GM23338 (cell line): ENCODE measurements around the gene CMSS1. TPM values are rescaled to one million over a fixed set of nuclear protein-coding genes. Genes with fewer than 3 reads are reported as not detected.

Source experiments
- ATAC-seq: fragments of 200-7000 bp; cut with Tn5 transposase; 3 replicates; pipeline ENCODE4 v1.9.1; 2020
- DNase-seq: peaks from one replicate; pipeline ENCODE4 v3.0.0-alpha.2; 2015; ENCODE audit warnings: low spot score
- H2AFZ ChIP-seq: fragments of 200-600 bp; sonication (generic); 2 replicates; pipeline ENCODE4 v1.8.0; 2016; ENCODE audit warnings: antibody characterized with exemption, mild to moderate bottlenecking, moderate library complexity
- H3F3A ChIP-seq: fragments of 200-600 bp; sonication (generic); replicated peaks from 2 replicates; pipeline ENCODE4 v1.8.0; 2017; ENCODE audit warnings: antibody characterized with exemption, mixed run types, low read depth
- H3K27ac ChIP-seq: fragments of 200-600 bp; sonication (generic); 2 replicates; pipeline ENCODE4 v1.6.1; 2016; ENCODE audit warnings: low read depth
- H3K27me3 ChIP-seq: fragments of 200-600 bp; sonication (generic); 2 replicates; pipeline ENCODE4 v1.8.0; 2016; ENCODE audit warnings: mild to moderate bottlenecking, mixed run types, moderate library complexity; ENCODE audit not compliant: insufficient read depth
- H3K36me3 ChIP-seq: fragments of 200-600 bp; sonication (generic); 2 replicates; pipeline ENCODE4 v1.8.0; 2016; ENCODE audit warnings: mild to moderate bottlenecking; ENCODE audit not compliant: insufficient read depth
- H3K4me1 ChIP-seq: fragments of 200-600 bp; sonication (generic); 2 replicates; pipeline ENCODE4 v1.8.0; 2016; ENCODE audit warnings: mild to moderate bottlenecking, moderate library complexity; ENCODE audit not compliant: insufficient read depth
- H3K4me2 ChIP-seq: fragments of 200-600 bp; sonication (generic); 2 replicates; pipeline ENCODE4 v1.7.1; 2017; ENCODE audit warnings: mixed run types
- H3K4me3 ChIP-seq: fragments of 200-600 bp; sonication (generic); 2 replicates; pipeline ENCODE4 v1.6.1; 2016; ENCODE audit warnings: mixed run types
- H3K79me2 ChIP-seq: fragments of 200-600 bp; sonication (generic); replicated peaks from 2 replicates; pipeline ENCODE4 v1.8.0; 2017; ENCODE audit warnings: mild to moderate bottlenecking; ENCODE audit not compliant: insufficient read depth
- H3K9me2 ChIP-seq: fragments of 200-600 bp; sonication (generic); 2 replicates; pipeline ENCODE4 v1.8.0; 2017; ENCODE audit not compliant: insufficient read depth
- H4K20me1 ChIP-seq: fragments of 200-600 bp; sonication (generic); replicated peaks from 2 replicates; pipeline ENCODE4 v1.8.0; 2017; ENCODE audit warnings: mild to moderate bottlenecking; ENCODE audit not compliant: insufficient read depth
- H3K27ac Mint-ChIP-seq: 2 replicates; pipeline ENCODE4 v1.8.0; 2020; ENCODE audit warnings: inconsistent platforms, mild to moderate bottlenecking, moderate library complexity, mixed read lengths
- H3K27me3 Mint-ChIP-seq: 3 replicates; pipeline ENCODE4 v1.8.0; 2022; ENCODE audit warnings: low read depth, mild to moderate bottlenecking, moderate library complexity, mixed read lengths, inconsistent platforms; ENCODE audit not compliant: insufficient read depth, poor library complexity
- H3K36me3 Mint-ChIP-seq: 3 replicates; pipeline ENCODE4 v1.8.0; 2021; ENCODE audit warnings: low read depth, mild to moderate bottlenecking, inconsistent platforms, moderate library complexity, mixed read lengths
- H3K4me1 Mint-ChIP-seq: 3 replicates; pipeline ENCODE4 v1.8.0; 2020; ENCODE audit warnings: mild to moderate bottlenecking, inconsistent platforms, mixed read lengths
- H3K4me3 Mint-ChIP-seq: 3 replicates; pipeline ENCODE4 v1.8.0; 2021; ENCODE audit warnings: moderate library complexity, mild to moderate bottlenecking, inconsistent platforms, mixed read lengths
- H3K9me3 Mint-ChIP-seq: 3 replicates; pipeline ENCODE4 v1.8.0; 2020; ENCODE audit warnings: moderate library complexity, mild to moderate bottlenecking, inconsistent platforms, mixed read lengths
- CTCF ChIP-seq, 2 experiments: fragments of 200-600 bp in 1 of 2; sonication (generic) in 1 of 2; conservative IDR thresholded peaks; 2 replicates each; pipeline versions ENCODE4 v1.5.1 to v1.6.1; 2016 to 2017; ENCODE audit warnings: antibody characterized with exemption in 2 of 2, low read depth in 2 of 2, mild to moderate bottlenecking in 2 of 2, moderate library complexity in 1 of 2
- ETS1 ChIP-seq: IDR thresholded peaks from 2 replicates; pipeline ENCODE4 v1.6.1; 2016; ENCODE audit warnings: antibody characterized with exemption
- EZH2phosphoT487 ChIP-seq: fragments of 200-600 bp; sonication (generic); IDR thresholded peaks from one replicate; pipeline ENCODE4 v1.8.1; 2018; ENCODE audit warnings: antibody characterized with exemption; ENCODE audit not compliant: unreplicated experiment
- JUNB ChIP-seq: IDR thresholded peaks from one replicate; pipeline ENCODE4 v1.6.1; 2016; ENCODE audit warnings: antibody characterized with exemption; ENCODE audit not compliant: unreplicated experiment
- ZNF114 ChIP-seq: fragments of 250-450 bp; sonication (Bioruptor Pico); IDR thresholded peaks from 2 replicates; pipeline ENCODE4 v1.5.0; 2020; ENCODE audit warnings: mild to moderate bottlenecking, moderate library complexity
- ZNF462 ChIP-seq: fragments of 250-450 bp; sonication (Bioruptor Pico); IDR thresholded peaks from 2 replicates; pipeline ENCODE4 v1.5.0; 2020; ENCODE audit warnings: mild to moderate bottlenecking, moderate library complexity
- polyA plus RNA-seq: library from polyadenylated mRNA; unstranded; fragments of >200 nt; fragmentation: Nextera tagmentation; extraction: Ambion mirVana; gene quantifications from 2 replicates; pipeline ENCODE4 v1.2.1, GENCODE V29; 2016
- total RNA-seq: library from RNA; depleted of rRNA; stranded (reverse); fragments of >200 nt; shearing (Covaris generic); gene quantifications from 2 replicates; pipeline ENCODE4 v1.2.3, GENCODE V29; 2014

Gene CMSS1
- total and polyA plus RNA-seq, 2 experiments from 2014 or later = 39.4 to 187 TPM

GRCh38 chr3:99843590-99844258 is 26.1 kb downstream of the CMSS1 start (continued):
- TF ChIP-seq CTCF (conservative IDR thresholded peaks at IDR 0.05; ENCODE audit: low read depth in 2 of 2) (no peak), ZNF462 (CRISPR knock-in tag) (no peak), EZH2phosphoT487 (no peak), ZNF114 (no peak), JUNB (no peak), ETS1 (no peak)

- H4K20me1 ChIP-seq = no peaks in the 10 kb centered on the region
- H3K9me3 Mint-ChIP-seq = no peaks in the 10 kb centered on the region
- no peak overlapping the region for H3K4me3 Mint-ChIP-seq
- no peak overlapping the region for H2AFZ ChIP-seq
- no peak overlapping the region for H3K27ac Mint-ChIP-seq
- H3K27ac ChIP-seq = no peak overlapping the region
- H3K9me2 ChIP-seq = no peaks in the 10 kb centered on the region
- peaks cover 34% of the 10 kb centered on the region for H3K4me1 Mint-ChIP-seq
- H3K27me3 ChIP-seq = no peaks in the 10 kb centered on the region
- no peaks in the 10 kb centered on the region for H3F3A ChIP-seq
- no peak overlapping the region for H3K4me2 ChIP-seq
- H3K27me3 Mint-ChIP-seq = peaks cover 3% of the 10 kb centered on the region
- peaks cover 52% of the 10 kb centered on the region for H3K79me2 ChIP-seq
- H3K36me3 ChIP-seq = no peaks in the 10 kb centered on the region
- ATAC-seq = no peak
- no peak for DNase-seq
- no peak for TF ChIP-seq JUNB
- peaks cover 6% of the 10 kb centered on the region for H3K4me1 ChIP-seq
- no peak overlapping the region for H3K4me3 ChIP-seq
- H3K36me3 Mint-ChIP-seq = no peaks in the 10 kb centered on the region
These were observed 27.7 kb downstream of the CMSS1 start for GRCh38 chr3:99845331-99845730.
